ENCODE results near the gene S100A14. TPM values are rescaled to one million over a fixed set of nuclear protein-coding genes. Genes with fewer than 3 reads are reported as not detected.

Gene S100A14
- total RNA-seq, 1 experiment from 2014 or later = 0.63 TPM

DNA sequence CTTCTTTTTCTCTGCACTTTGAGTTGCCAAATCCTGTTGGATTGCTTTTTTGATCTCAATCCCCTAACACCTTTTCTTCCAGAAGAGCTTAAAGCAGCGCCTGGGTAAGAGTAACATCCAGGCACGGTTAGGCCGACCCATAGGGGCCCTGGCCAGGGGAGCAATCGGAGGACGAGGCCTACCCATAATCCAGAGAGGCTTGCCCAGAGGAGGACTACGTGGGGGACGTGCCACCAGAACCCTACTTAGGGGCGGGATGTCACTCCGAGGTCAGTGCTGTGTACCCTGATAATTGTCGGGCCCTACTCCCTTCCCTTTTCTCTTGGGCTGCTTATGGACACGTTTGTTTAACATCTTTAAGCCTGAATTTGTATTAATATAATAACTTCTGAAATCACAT, 26.0 kb upstream of the S100A14 start:
- H3K27me3 Mint-ChIP-seq (ENCODE audit: low read depth) = no peaks in the 10 kb centered on the region
- H3K79me1 ChIP-seq (ENCODE audit: insufficient read depth, low read depth, low read length, poor library complexity, severe bottlenecking) = peaks cover 4% of the 10 kb centered on the region

More for the DNA sequence above, 26.0 kb upstream of the S100A14 start:
- Histone ChIP-seq H2AK5ac (ENCODE audit: insufficient read length, low read length) (no peak overlapping the region), H3K9me3 (ENCODE audit: control insufficient read depth, low read depth, low read length) (no peaks in the 10 kb centered on the region), H2AFZ (ENCODE audit: low read length) (no peak overlapping the region), H3K9ac (ENCODE audit: extremely low read depth, insufficient read length, low read length) (no peak overlapping the region), H3K18ac (ENCODE audit: insufficient read length, low read depth, low read length) (no peak overlapping the region), H3K4ac (ENCODE audit: low read depth, low read length) (no peak overlapping the region), H3K4me2 (ENCODE audit: insufficient read depth, insufficient read length, low read length) (no peak overlapping the region), H4K20me1 (ENCODE audit: control insufficient read depth, insufficient read depth, insufficient read length) (no peaks in the 10 kb centered on the region), H3K23me2 (ENCODE audit: insufficient read length, low read depth, low read length, poor library complexity, severe bottlenecking) (no peaks in the 10 kb centered on the region), H2BK15ac (ENCODE audit: low read depth, low read length) (no peak overlapping the region), H3T11ph (ENCODE audit: low read length) (no peak overlapping the region), H4K91ac (ENCODE audit: insufficient read length, low read depth, low read length) (no peak overlapping the region), H3K79me2 (ENCODE audit: insufficient read depth, low read length) (no peaks in the 10 kb centered on the region), H4K8ac (replicated peaks; ENCODE audit: insufficient read length, low read depth, low read length) (no peak overlapping the region), H3K27ac (ENCODE audit: insufficient read length, low read depth, low read length) (no peak overlapping the region), H4K5ac (ENCODE audit: insufficient read length, low read depth, low read length) (no peak overlapping the region), H3K4me1 (ENCODE audit: insufficient read depth, low read length) (no peaks in the 10 kb centered on the region), H3K14ac (ENCODE audit: insufficient read depth, low read length) (no peak overlapping the region), H2BK120ac (ENCODE audit: low read depth, low read length, poor library complexity, severe bottlenecking) (no peak overlapping the region), H2BK12ac (ENCODE audit: insufficient read length, low read depth, low read length) (no peak overlapping the region), H2BK20ac (ENCODE audit: low read depth, low read length, poor library complexity, severe bottlenecking) (no peak overlapping the region), H3K56ac (ENCODE audit: insufficient read length, low read depth, low read length) (no peak overlapping the region), H3K27me3 (ENCODE audit: insufficient read depth, low read length) (no peaks in the 10 kb centered on the region), H2BK5ac (ENCODE audit: insufficient read length, low read length) (no peak overlapping the region), H3K23ac (ENCODE audit: insufficient read length, low read depth, low read length) (no peak overlapping the region)
- DNase-seq = no peak
- no peak overlapping the region for H3K4me3 Mint-ChIP-seq
- H3K4me1 Mint-ChIP-seq = peaks cover under 1 to 1% of the 10 kb centered on the region in 2 experiments; a peak in 3 of 4 replicates
- H3K9me3 Mint-ChIP-seq = no peaks in the 10 kb centered on the region
- TF ChIP-seq, protein P1, sequence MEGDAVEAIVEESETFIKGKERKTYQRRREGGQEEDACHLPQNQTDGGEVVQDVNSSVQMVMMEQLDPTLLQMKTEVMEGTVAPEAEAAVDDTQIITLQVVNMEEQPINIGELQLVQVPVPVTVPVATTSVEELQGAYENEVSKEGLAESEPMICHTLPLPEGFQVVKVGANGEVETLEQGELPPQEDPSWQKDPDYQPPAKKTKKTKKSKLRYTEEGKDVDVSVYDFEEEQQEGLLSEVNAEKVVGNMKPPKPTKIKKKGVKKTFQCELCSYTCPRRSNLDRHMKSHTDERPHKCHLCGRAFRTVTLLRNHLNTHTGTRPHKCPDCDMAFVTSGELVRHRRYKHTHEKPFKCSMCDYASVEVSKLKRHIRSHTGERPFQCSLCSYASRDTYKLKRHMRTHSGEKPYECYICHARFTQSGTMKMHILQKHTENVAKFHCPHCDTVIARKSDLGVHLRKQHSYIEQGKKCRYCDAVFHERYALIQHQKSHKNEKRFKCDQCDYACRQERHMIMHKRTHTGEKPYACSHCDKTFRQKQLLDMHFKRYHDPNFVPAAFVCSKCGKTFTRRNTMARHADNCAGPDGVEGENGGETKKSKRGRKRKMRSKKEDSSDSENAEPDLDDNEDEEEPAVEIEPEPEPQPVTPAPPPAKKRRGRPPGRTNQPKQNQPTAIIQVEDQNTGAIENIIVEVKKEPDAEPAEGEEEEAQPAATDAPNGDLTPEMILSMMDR (conservative IDR thresholded peaks at IDR 0.05) = no peak
- peaks cover 56 to 95% (median 87%) of the 10 kb centered on the region in 3 experiments; a peak in 6 of 7 replicates for H3K36me3 Mint-ChIP-seq (ENCODE audit: insufficient read depth in 1 of 3, low read depth in 3 of 3)
- H3K27ac Mint-ChIP-seq = no peak overlapping the region
- no CpG with 5 or more reads among the region's 11 CpGs for WGBS (ENCODE audit: extremely low coverage, insufficient read length, low lambda C conversion rate)
